CD4-positive, alpha-beta T cell (primary cell): ENCODE measurements around the gene C2CD2L. TPM values are rescaled to one million over a fixed set of nuclear protein-coding genes. Genes with fewer than 3 reads are reported as not detected.

Experiments
- ATAC-seq: fragments of 200-7000 bp; cut with Tn5 transposase; one replicate; pipeline ENCODE4 v1.10.0; 2022; ENCODE audit warnings: mild to moderate bottlenecking; ENCODE audit not compliant: poor library complexity
- CTCF ChIA-PET: fragments of 350-600 bp; sonication (Branson Sonifier 250); formaldehyde crosslinking; loops from one replicate; lab custom pipeline; 2021; ENCODE audit warnings: antibody characterized with exemption, inconsistent platforms; lab: Charles Lee
- POLR2A ChIA-PET: fragments of 350-600 bp; sonication (Branson Sonifier 250); formaldehyde crosslinking; loops from one replicate; lab custom pipeline; 2021; ENCODE audit warnings: antibody characterized with exemption, inconsistent platforms; lab: Charles Lee
- DNase-seq, 14 experiments: peaks; one replicate each; pipeline ENCODE4 v3.0.0-alpha.2; 2013 to 2020; ENCODE audit warnings: mixed read lengths in 2 of 14
- H3K27ac ChIP-seq, 2 donors: one replicate each; pipeline versions ENCODE4 v1.5.1 to v1.7.0; 2013; ENCODE audit warnings: low read length in 2 of 2, low read depth in 1 of 2, mild to moderate bottlenecking in 1 of 2
- H3K27me3 ChIP-seq, 2 experiments: 1 replicate in 1 of 2; 2 replicates in 1 of 2; pipeline versions ENCODE4 v1.6.1 to v1.7.0; 2013; ENCODE audit warnings: low read length in 2 of 2, control low read depth in 1 of 2, mild to moderate bottlenecking in 1 of 2, moderate library complexity in 1 of 2; ENCODE audit not compliant: insufficient read depth in 2 of 2, control insufficient read depth in 1 of 2
- H3K36me3 ChIP-seq: one replicate; pipeline ENCODE4 v1.6.1; 2013; ENCODE audit warnings: low read length, control low read depth; ENCODE audit not compliant: insufficient read depth
- H3K4me1 ChIP-seq: one replicate; pipeline ENCODE4 v1.6.1; 2013; ENCODE audit warnings: low read length, control low read depth; ENCODE audit not compliant: insufficient read depth
- H3K4me3 ChIP-seq: one replicate; pipeline ENCODE4 v1.5.1; 2013; ENCODE audit warnings: mild to moderate bottlenecking, low read length, moderate library complexity
- H3K9me3 ChIP-seq, 2 experiments: 1 replicate in 1 of 2; 2 replicates in 1 of 2; pipeline versions ENCODE4 v1.6.1 to v1.7.0; 2013; ENCODE audit warnings: low read length in 2 of 2, mild to moderate bottlenecking in 2 of 2, control low read depth in 1 of 2, moderate library complexity in 1 of 2; ENCODE audit not compliant: control insufficient read depth in 1 of 2, insufficient read depth in 1 of 2
- H3K27ac Mint-ChIP-seq: one replicate; pipeline ENCODE4 v1.8.0; 2020; ENCODE audit warnings: mixed read lengths
- H3K27me3 Mint-ChIP-seq: one replicate; pipeline ENCODE4 v1.8.0; 2021; ENCODE audit warnings: mixed read lengths
- H3K36me3 Mint-ChIP-seq: one replicate; pipeline ENCODE4 v1.8.0; 2021; ENCODE audit warnings: low read depth, mixed read lengths
- H3K4me1 Mint-ChIP-seq: one replicate; pipeline ENCODE4 v1.8.0; 2021; ENCODE audit warnings: low read depth, mixed read lengths
- H3K4me3 Mint-ChIP-seq: one replicate; pipeline ENCODE4 v1.8.0; 2020; ENCODE audit warnings: mild to moderate bottlenecking, mixed read lengths
- H3K9me3 Mint-ChIP-seq: one replicate; pipeline ENCODE4 v1.8.0; 2020; ENCODE audit warnings: mixed read lengths
- CTCF ChIP-seq: fragments of 200-600 bp; IDR thresholded peaks from one replicate; pipeline ENCODE4 v1.8.0; 2022; ENCODE audit warnings: antibody characterized with exemption, mild to moderate bottlenecking
- intact Hi-C, 2 experiments: fragments of 100-400 bp; cut with DNase I in 1 of 2; cut with micrococcal nuclease in 1 of 2; formaldehyde crosslinking; loops; one replicate each; pipeline versions ENCODE4 v1.15.1 to v1.9.0; 2023 to 2025; cut with DNase I, micrococcal nuclease
- total RNA-seq, 174 experiments: library from RNA in 2 of 174; stranded (reverse) in 2 of 174; gene quantifications; one replicate each; pipeline ENCODE4 v1.2.3 and lab custom pipeline; 2021 to 2026

C2CD2L gene
- total RNA-seq, 2 experiments from 2014 or later, result 16.0 to 16.2 TPM

GRCh38 chr11:119144825-119145486, 37.8 kb downstream of the C2CD2L start:
- Histone ChIP-seq H3K4me1 (peaks cover 22% of the 10 kb centered on the region), H3K4me3 (no peak overlapping the region), H3K27me3 (peaks cover 14 to 25% of the 10 kb centered on the region in 2 experiments), H3K36me3 (no peaks in the 10 kb centered on the region), H3K27ac (no peak overlapping the region), H3K9me3 (no peaks in the 10 kb centered on the region)
- H3K4me3 Mint-ChIP-seq, result no peak overlapping the region
- intact Hi-C loops, result no loop called here
- peak; percentile 30 for TF ChIP-seq CTCF
- no peak overlapping the region for H3K27ac Mint-ChIP-seq
- H3K27me3 Mint-ChIP-seq, result peaks cover 46% of the 10 kb centered on the region
- CTCF ChIA-PET, result no interaction called here
- no peaks in the 10 kb centered on the region for H3K9me3 Mint-ChIP-seq
- peaks cover 14% of the 10 kb centered on the region for H3K4me1 Mint-ChIP-seq
- H3K36me3 Mint-ChIP-seq, result no peaks in the 10 kb centered on the region
- POLR2A ChIA-PET, result interaction anchor here (0.8 kb wide), 1 partner anchor 26 kb away, joined by 3 read pairs; no protein-coding TSS in a partner anchor
- ATAC-seq (peak; percentile 43), DNase-seq (peak in 6 of 14 experiments; percentile 4 to 62 (median 26))

GRCh38 chr11:119145551-119145950, 38.4 kb downstream of the C2CD2L start:
- no peak for DNase-seq
- H3K9me3 Mint-ChIP-seq, result no peaks in the 10 kb centered on the region
- peaks cover 14% of the 10 kb centered on the region for H3K4me1 Mint-ChIP-seq
- H3K36me3 ChIP-seq, result no peaks in the 10 kb centered on the region
- CTCF ChIA-PET, result no interaction called here
- no peaks in the 10 kb centered on the region for H3K9me3 ChIP-seq
- no peak overlapping the region for H3K27ac ChIP-seq
- POLR2A ChIA-PET, result interaction anchor here (0.8 kb wide), 1 partner anchor 27 kb away, joined by 3 read pairs; no protein-coding TSS in a partner anchor
- no peak for TF ChIP-seq CTCF
- H3K27me3 ChIP-seq, result peaks cover 14 to 25% of the 10 kb centered on the region in 2 experiments
- intact Hi-C loops, result no loop called here
- no peaks in the 10 kb centered on the region for H3K36me3 Mint-ChIP-seq
- no peak for ATAC-seq
- no peak overlapping the region for H3K27ac Mint-ChIP-seq
- H3K4me3 Mint-ChIP-seq, result no peak overlapping the region
- peaks cover 50% of the 10 kb centered on the region for H3K27me3 Mint-ChIP-seq
- H3K4me3 ChIP-seq, result no peak overlapping the region
- H3K4me1 ChIP-seq, result peaks cover 22% of the 10 kb centered on the region

GRCh38 chr11:119147604-119148333, 40.6 kb downstream of the C2CD2L start:
- ATAC-seq (peak; percentile 44), DNase-seq (peak in 2 of 14 experiments; percentile 33 to 37)
- Histone ChIP-seq H3K4me1 (peaks cover 22% of the 10 kb centered on the region), H3K9me3 (no peaks in the 10 kb centered on the region), H3K27me3 (peaks cover 18 to 25% of the 10 kb centered on the region in 2 experiments), H3K36me3 (no peaks in the 10 kb centered on the region), H3K27ac (no peak overlapping the region), H3K4me3 (no peak overlapping the region)
- H3K4me3 Mint-ChIP-seq, result peak overlapping the region; percentile 73
- intact Hi-C loops, result no loop called here
- CTCF ChIA-PET, result no interaction called here
- POLR2A ChIA-PET, result interaction anchor here (0.8 to 2.5 kb wide), 3 partner anchors 32 to 91 kb away, joined by 3 to 8 read pairs (median 3); partner anchors contain the start of genes CBL and HYOU1
- H3K4me1 Mint-ChIP-seq, result peaks cover 18% of the 10 kb centered on the region
- H3K27ac Mint-ChIP-seq, result no peak overlapping the region
- no peaks in the 10 kb centered on the region for H3K36me3 Mint-ChIP-seq
- H3K9me3 Mint-ChIP-seq, result no peaks in the 10 kb centered on the region
- no peak for TF ChIP-seq CTCF
- H3K27me3 Mint-ChIP-seq, result peaks cover 60% of the 10 kb centered on the region
